Right lobe of liver (tissue), 4 donors: Measurements from ENCODE around the gene RBM33.

Source experiments
- CTCF ChIP-seq, 4 donors: fragments of 200-600 bp in 3 of 4; fragments of 450-650 bp in 1 of 4; IDR thresholded peaks; one replicate each; pipeline versions ENCODE4 v1.5.1 to v1.8.0; 2016 to 2022; ENCODE audit warnings: antibody characterized with exemption in 4 of 4, mild to moderate bottlenecking in 2 of 4
- POLR2A ChIP-seq: fragments of 450-650 bp; IDR thresholded peaks from one replicate; pipeline ENCODE4 v1.6.1; 2017; ENCODE audit warnings: antibody characterized with exemption, mild to moderate bottlenecking
- donor health status: DM: no; HTN: no; CAD: no.
- donor health status: DM: no; HTN: no; CAD: no.
- donor health status: DM: no; HTN: yes; CAD: no.

- TF ChIP-seq CTCF (IDR thresholded peaks at IDR 0.05) (no peak), POLR2A (no peak)
Observed at GRCh38 chr7:155804431-155804831, 160.0 kb downstream of the RBM33 start.
